Coronary artery (tissue), 2 donors: Measurements from ENCODE around the gene FGFR1OP2.

ENCODE experiments used
- DNase-seq: peaks from one replicate; pipeline ENCODE4 v3.0.0-alpha.2; 2017; ENCODE audit warnings: low spot score
- H3K27ac ChIP-seq, 2 donors: fragments of 200-600 bp; sonication (generic); one replicate each; pipeline ENCODE4 v1.5.1; 2016 to 2019
- H3K4me3 ChIP-seq: fragments of 200-600 bp; sonication (generic); 2 replicates; pipeline ENCODE4 v1.5.1; 2016; ENCODE audit warnings: mild to moderate bottlenecking, moderate library complexity
- CTCF ChIP-seq: fragments of 200-600 bp; sonication (generic); IDR thresholded peaks from one replicate; pipeline ENCODE4 v1.5.1; 2019; ENCODE audit warnings: antibody characterized with exemption

The FGFR1OP2 gene

GRCh38 chr12:26988703-26989102, 50.4 kb downstream of the FGFR1OP2 start:
- Histone ChIP-seq H3K4me3 (no peak overlapping the region), H3K27ac (no peak overlapping the region)
- no peak for DNase-seq
- no peak for TF ChIP-seq CTCF

- no peak overlapping the region for H3K27ac ChIP-seq
- TF ChIP-seq CTCF = no peak
- no peak for DNase-seq
- H3K4me3 ChIP-seq = no peak overlapping the region
Observed at GRCh38 chr12:26989873-26990272, 51.6 kb downstream of the FGFR1OP2 start.

- H3K4me3 ChIP-seq = no peak overlapping the region
- TF ChIP-seq CTCF = no peak
- no peak for DNase-seq
- H3K27ac ChIP-seq = no peak overlapping the region
Observed at GRCh38 chr12:26991826-26992225, 53.6 kb downstream of the FGFR1OP2 start.

- Histone ChIP-seq H3K27ac (no peak overlapping the region), H3K4me3 (no peak overlapping the region)
- no peak for DNase-seq
- no peak for TF ChIP-seq CTCF
Observed at GRCh38 chr12:26994109-26994508, 55.8 kb downstream of the FGFR1OP2 start.

GRCh38 chr12:26995706-26996105, 57.4 kb downstream of the FGFR1OP2 start:
- Histone ChIP-seq H3K4me3 (no peak overlapping the region), H3K27ac (no peak overlapping the region)
- no peak for DNase-seq
- no peak for TF ChIP-seq CTCF

GRCh38 chr12:26997003-26997402, 58.7 kb downstream of the FGFR1OP2 start:
- H3K4me3 ChIP-seq = no peak overlapping the region
- DNase-seq = no peak
- no peak overlapping the region for H3K27ac ChIP-seq
- no peak for TF ChIP-seq CTCF

GRCh38 chr12:27000961-27001360, 62.7 kb downstream of the FGFR1OP2 start:
- Histone ChIP-seq H3K27ac (no peak overlapping the region), H3K4me3 (no peak overlapping the region)
- no peak for TF ChIP-seq CTCF
- DNase-seq = no peak
